Chondrocyte (in vitro differentiated cells): ENCODE data around the gene CYP3A4. TPM values are rescaled to one million over a fixed set of nuclear protein-coding genes. Genes with fewer than 3 reads are reported as not detected.
"Not testable (repeated sequence)": the region's sequence is repeated elsewhere in the genome, so short reads cannot be mapped to it uniquely, and the experiment has no call there.

Experiments used
- DNase-seq: peaks from one replicate; pipeline ENCODE4 v3.0.0; 2021; ENCODE audit warnings: mixed read lengths, low spot score
- H3K27ac Mint-ChIP-seq: one replicate; pipeline ENCODE4 v1.8.0; 2021; ENCODE audit warnings: mild to moderate bottlenecking, moderate library complexity, mixed read lengths; ENCODE audit not compliant: unreplicated experiment
- H3K27me3 Mint-ChIP-seq: 2 replicates; pipeline ENCODE4 v1.8.0; 2021; ENCODE audit warnings: low read depth, mixed read lengths
- H3K36me3 Mint-ChIP-seq: 2 replicates; pipeline ENCODE4 v1.8.0; 2021; ENCODE audit warnings: low read depth, mixed read lengths
- H3K4me1 Mint-ChIP-seq: 2 replicates; pipeline ENCODE4 v1.8.0; 2021; ENCODE audit warnings: low read depth, mild to moderate bottlenecking, mixed read lengths
- H3K4me3 Mint-ChIP-seq: one replicate; pipeline ENCODE4 v1.8.0; 2021; ENCODE audit warnings: mild to moderate bottlenecking, moderate library complexity, mixed read lengths; ENCODE audit not compliant: unreplicated experiment
- H3K9me3 Mint-ChIP-seq: 2 replicates; pipeline ENCODE4 v1.8.0; 2021; ENCODE audit warnings: low read depth, mixed read lengths
- CTCF ChIP-seq: fragments of 200-600 bp; sonication (generic); IDR thresholded peaks from 2 replicates; pipeline ENCODE4 v1.5.0; 2021; ENCODE audit warnings: antibody characterized with exemption, mild to moderate bottlenecking, moderate library complexity
- total RNA-seq: library from RNA; stranded (reverse); gene quantifications from 3 replicates; pipeline ENCODE4 v1.2.1, GENCODE V29; 2021

CYP3A4 gene
- total RNA-seq, 1 donor from 2014 or later = not detected

- H3K4me3 Mint-ChIP-seq = no peak overlapping the region
- TF ChIP-seq CTCF = no peak
- peaks cover 8% of the 10 kb centered on the region for H3K4me1 Mint-ChIP-seq
- H3K9me3 Mint-ChIP-seq = peaks cover 4% of the 10 kb centered on the region
- peaks cover 32% of the 10 kb centered on the region for H3K27me3 Mint-ChIP-seq
- no peak for DNase-seq
- H3K36me3 Mint-ChIP-seq = peaks cover 1% of the 10 kb centered on the region
- H3K27ac Mint-ChIP-seq = no peak overlapping the region
Measured at GRCh38 chr7:99766484-99767099, 17.4 kb downstream of the CYP3A4 start.

- Mint-ChIP-seq H3K27me3 (peaks cover 29% of the 10 kb centered on the region), H3K36me3 (no peaks in the 10 kb centered on the region), H3K4me1 (peaks cover 8% of the 10 kb centered on the region), H3K4me3 (no peak overlapping the region), H3K27ac (no peak overlapping the region), H3K9me3 (no peaks in the 10 kb centered on the region)
- DNase-seq = no peak
- TF ChIP-seq CTCF = no peak
Measured at GRCh38 chr7:99764478-99764877, 19.5 kb downstream of the CYP3A4 start.

- no peak for DNase-seq
- Mint-ChIP-seq H3K9me3 (no peaks in the 10 kb centered on the region), H3K27ac (peak overlapping the region; percentile 43), H3K4me3 (no peak overlapping the region), H3K4me1 (peaks cover 8% of the 10 kb centered on the region), H3K36me3 (no peaks in the 10 kb centered on the region), H3K27me3 (peaks cover 24% of the 10 kb centered on the region)
- TF ChIP-seq CTCF = no peak
Measured at GRCh38 chr7:99762680-99763327, 21.2 kb downstream of the CYP3A4 start.

- no peak overlapping the region for H3K27ac Mint-ChIP-seq
- no peak overlapping the region for H3K4me3 Mint-ChIP-seq
- peaks cover 29% of the 10 kb centered on the region for H3K27me3 Mint-ChIP-seq
- no peaks in the 10 kb centered on the region for H3K4me1 Mint-ChIP-seq
- peaks cover 2% of the 10 kb centered on the region for H3K36me3 Mint-ChIP-seq
- no peak for TF ChIP-seq CTCF
- DNase-seq = no peak
- peaks cover 15% of the 10 kb centered on the region for H3K9me3 Mint-ChIP-seq
Measured at GRCh38 chr7:99755085-99755484, 28.9 kb downstream of the CYP3A4 start.

GRCh38 chr7:99752356-99752755 is 31.6 kb downstream of the CYP3A4 start:
- Mint-ChIP-seq H3K4me3 (no peak overlapping the region), H3K4me1 (no peaks in the 10 kb centered on the region), H3K27me3 (peaks cover 26% of the 10 kb centered on the region), H3K27ac (no peak overlapping the region), H3K36me3 (peaks cover 2% of the 10 kb centered on the region), H3K9me3 (peaks cover 15% of the 10 kb centered on the region)
- DNase-seq = no peak
- no peak for TF ChIP-seq CTCF

GRCh38 chr7:99751322-99752052 is 32.5 kb downstream of the CYP3A4 start:
- H3K27ac Mint-ChIP-seq, DNase-seq, H3K4me3 Mint-ChIP-seq, H3K4me1 Mint-ChIP-seq, H3K36me3 Mint-ChIP-seq: not testable (repeated sequence)
- H3K27me3 Mint-ChIP-seq = peaks cover 23% of the 10 kb centered on the region
- H3K9me3 Mint-ChIP-seq = peaks cover 13% of the 10 kb centered on the region
